ENCODE results near the gene COL6A2. TPM values are rescaled to one million over a fixed set of nuclear protein-coding genes. Genes with fewer than 3 reads are reported as not detected.
"Not testable (repeated sequence)": the region's sequence is repeated elsewhere in the genome, so short reads cannot be mapped to it uniquely, and the experiment has no call there.

Gene COL6A2
- total and polyA plus RNA-seq, 4 donors: 88.8 to 466 (median 185) TPM

DNA sequence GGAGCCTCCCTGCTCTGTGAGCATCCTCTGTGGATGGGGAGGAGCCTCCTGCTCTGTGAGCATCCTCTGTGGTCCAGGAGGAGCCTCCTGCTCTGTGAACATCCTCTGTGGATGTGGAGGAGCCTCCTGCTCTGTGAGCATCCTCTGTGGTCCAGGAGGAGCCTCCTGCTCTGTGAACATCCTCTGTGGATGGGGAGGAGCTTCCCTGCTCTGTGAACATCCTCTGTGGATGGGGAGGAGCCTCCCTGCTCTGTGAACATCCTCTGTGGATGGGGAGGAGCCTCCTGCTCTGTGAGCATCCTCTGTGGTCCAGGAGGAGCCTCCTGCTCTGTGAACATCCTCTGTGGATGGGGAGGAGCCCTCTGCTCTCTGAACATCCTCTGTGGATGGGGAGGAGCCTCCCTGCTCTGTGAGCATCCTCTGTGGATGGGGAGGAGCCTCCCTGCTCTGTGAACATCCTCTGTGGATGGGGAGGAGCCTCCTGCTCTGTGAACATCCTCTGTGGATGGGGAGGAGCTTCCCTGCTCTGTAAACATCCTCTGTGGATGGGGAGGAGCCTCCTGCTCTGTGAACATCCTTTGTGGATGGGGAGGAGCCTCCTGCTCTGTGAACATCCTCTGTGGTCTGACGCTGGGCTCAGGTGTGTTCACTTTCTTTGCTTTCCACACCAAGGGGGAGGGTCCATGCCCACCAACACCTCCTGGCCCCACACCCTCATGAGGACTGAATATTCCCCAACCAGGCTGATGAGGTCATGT is 72.7 kb downstream of the COL6A2 start:
- not testable (repeated sequence) for H3K9me3 ChIP-seq (ENCODE audit: control insufficient read depth, insufficient read depth, low read length); DNase-seq (ENCODE audit: low read depth in 4 of 6, low spot score in 6 of 6); H3K27me3 ChIP-seq (ENCODE audit: control insufficient read depth, insufficient read depth, low read length); H3K36me3 ChIP-seq (ENCODE audit: control insufficient read depth, insufficient read depth, low read length); H3K4me3 ChIP-seq (ENCODE audit: low read depth, low read length); H3K27ac ChIP-seq (ENCODE audit: low read depth, low read length); H3K4me1 ChIP-seq (ENCODE audit: control insufficient read depth, insufficient read depth, low read length)
- whole genome bisulfite sequencing (ENCODE audit: insufficient coverage): no CpG with 5 or more reads among the region's 1 CpG

DNA sequence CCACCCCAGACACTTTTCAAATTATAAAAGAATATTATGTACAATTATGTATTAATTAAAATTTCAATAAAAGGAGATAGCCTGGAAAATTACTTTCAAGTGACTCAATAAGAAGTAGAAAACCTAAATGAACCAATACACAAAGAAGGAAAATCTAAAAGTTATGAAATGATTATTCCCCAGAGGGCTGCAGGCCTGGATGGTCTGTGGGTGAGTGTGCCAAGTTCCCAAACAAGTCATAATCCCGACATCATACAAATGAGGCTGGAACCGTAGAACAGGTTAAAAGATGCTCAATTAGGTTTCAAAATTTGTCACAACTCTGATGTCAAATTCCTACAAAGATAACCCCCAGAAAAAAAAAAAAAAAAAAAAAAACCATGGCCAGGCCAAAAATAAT is 73.7 kb downstream of the COL6A2 start:
- no peaks in the 10 kb centered on the region for H3K4me1 ChIP-seq (ENCODE audit: control insufficient read depth, insufficient read depth, low read length)
- no peak overlapping the region for H3K27ac ChIP-seq (ENCODE audit: low read depth, low read length)
- 80% methylated on average over 1 of the region's 2 CpGs for WGBS (ENCODE audit: insufficient coverage)

DNA sequence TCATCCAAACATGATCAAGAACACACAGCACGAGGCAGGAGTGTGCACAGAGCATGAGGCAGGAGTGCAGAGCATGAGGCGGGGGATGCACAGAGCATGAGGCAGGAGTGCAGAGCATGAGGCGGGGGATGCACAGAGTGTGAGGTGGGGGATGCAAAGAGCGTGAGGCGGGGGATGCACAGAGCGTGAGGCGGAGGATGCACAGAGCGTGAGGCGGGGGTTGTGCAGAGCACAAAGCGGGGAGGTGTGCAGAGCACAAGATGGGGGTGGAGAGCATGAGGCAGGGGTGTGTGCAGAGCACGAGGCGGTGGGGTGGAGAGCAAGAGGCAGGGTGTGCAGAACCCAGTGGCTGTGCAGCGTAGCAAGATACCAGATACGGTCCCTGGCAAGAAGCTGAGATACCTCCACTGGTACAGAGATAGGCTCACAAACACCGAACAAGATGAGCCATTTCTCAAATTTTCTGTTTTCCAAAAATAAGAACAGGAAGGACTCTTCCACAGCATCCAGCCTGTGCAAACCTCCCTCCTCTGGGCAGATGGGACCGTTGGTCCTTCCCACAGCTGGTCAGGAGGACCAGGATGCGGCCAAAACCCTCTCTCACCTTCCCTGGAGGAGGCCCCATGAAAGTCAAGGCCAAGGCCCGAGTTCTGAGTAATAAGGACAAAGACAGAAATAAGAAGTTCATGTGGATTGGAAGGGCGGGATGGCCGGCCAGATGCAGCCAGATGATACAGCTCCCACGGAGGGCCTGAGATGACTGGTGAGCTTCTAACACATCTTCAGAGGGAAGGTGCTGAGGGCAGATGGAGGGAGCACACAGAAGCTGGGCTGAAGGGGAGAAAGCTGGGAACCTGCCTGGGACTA is 74.3 kb downstream of the COL6A2 start:
- Histone ChIP-seq H3K27me3 (ENCODE audit: control insufficient read depth, insufficient read depth, low read length) (no peaks in the 10 kb centered on the region), H3K4me1 (ENCODE audit: control insufficient read depth, insufficient read depth, low read length) (no peaks in the 10 kb centered on the region), H3K9me3 (ENCODE audit: control insufficient read depth, insufficient read depth, low read length) (peaks cover 6% of the 10 kb centered on the region), H3K27ac (ENCODE audit: low read depth, low read length) (no peak overlapping the region), H3K4me3 (ENCODE audit: low read depth, low read length) (no peak overlapping the region), H3K36me3 (ENCODE audit: control insufficient read depth, insufficient read depth, low read length) (peaks cover 9% of the 10 kb centered on the region)
- no peak for DNase-seq (ENCODE audit: low read depth in 4 of 6, low spot score in 6 of 6)
- 86% methylated on average over 18 of the region's 21 CpGs for WGBS (ENCODE audit: insufficient coverage)

More for the DNA sequence above, 73.7 kb downstream of the COL6A2 start:
- no peak for DNase-seq (ENCODE audit: low read depth in 4 of 6, low spot score in 6 of 6)
- Histone ChIP-seq H3K4me3 (ENCODE audit: low read depth, low read length) (no peak overlapping the region), H3K9me3 (ENCODE audit: control insufficient read depth, insufficient read depth, low read length) (peaks cover 6% of the 10 kb centered on the region), H3K27me3 (ENCODE audit: control insufficient read depth, insufficient read depth, low read length) (no peaks in the 10 kb centered on the region), H3K36me3 (ENCODE audit: control insufficient read depth, insufficient read depth, low read length) (peaks cover 9% of the 10 kb centered on the region)

DNA sequence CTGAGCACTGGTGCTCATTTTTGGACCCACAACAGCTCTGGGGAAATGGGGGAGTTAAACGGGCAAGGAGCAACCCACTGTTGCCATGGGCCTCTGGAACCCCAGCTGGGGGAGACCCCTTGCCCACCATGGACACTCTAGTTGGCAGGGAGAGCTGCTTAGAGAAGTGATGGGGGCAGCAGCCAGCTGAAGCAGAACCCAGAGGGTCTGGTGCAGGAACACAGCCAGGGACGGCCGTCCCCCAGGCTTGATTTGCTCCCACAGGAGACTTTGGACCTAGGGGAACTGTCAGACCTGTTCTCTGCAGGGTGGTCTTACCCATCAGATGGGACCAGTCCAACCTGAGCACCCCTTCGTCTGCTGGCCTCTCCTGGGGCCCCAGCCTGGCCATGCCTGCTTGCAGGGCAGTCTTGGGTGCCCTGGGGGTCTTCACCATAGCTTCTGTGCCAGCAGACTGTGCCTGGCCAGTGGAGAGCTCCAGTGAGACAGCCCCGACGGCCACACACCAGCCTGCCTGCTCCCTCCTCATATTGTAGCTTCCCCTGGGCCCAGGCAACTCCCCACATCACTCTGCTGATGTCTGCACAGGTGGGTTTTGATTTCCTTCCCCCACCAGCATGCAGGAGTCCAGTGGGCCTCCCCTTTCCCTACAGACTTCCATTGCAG is 75.1 kb downstream of the COL6A2 start:
- WGBS (ENCODE audit: insufficient coverage): 92% methylated on average over 6 of the region's 6 CpGs
- Histone ChIP-seq H3K27me3 (ENCODE audit: control insufficient read depth, insufficient read depth, low read length) (no peaks in the 10 kb centered on the region), H3K27ac (ENCODE audit: low read depth, low read length) (no peak overlapping the region), H3K36me3 (ENCODE audit: control insufficient read depth, insufficient read depth, low read length) (peaks cover 8% of the 10 kb centered on the region), H3K9me3 (ENCODE audit: control insufficient read depth, insufficient read depth, low read length) (peaks cover 6% of the 10 kb centered on the region), H3K4me3 (ENCODE audit: low read depth, low read length) (no peak overlapping the region), H3K4me1 (ENCODE audit: control insufficient read depth, insufficient read depth, low read length) (no peaks in the 10 kb centered on the region)
- DNase-seq (ENCODE audit: low read depth in 4 of 6, low spot score in 6 of 6): no peak

DNA sequence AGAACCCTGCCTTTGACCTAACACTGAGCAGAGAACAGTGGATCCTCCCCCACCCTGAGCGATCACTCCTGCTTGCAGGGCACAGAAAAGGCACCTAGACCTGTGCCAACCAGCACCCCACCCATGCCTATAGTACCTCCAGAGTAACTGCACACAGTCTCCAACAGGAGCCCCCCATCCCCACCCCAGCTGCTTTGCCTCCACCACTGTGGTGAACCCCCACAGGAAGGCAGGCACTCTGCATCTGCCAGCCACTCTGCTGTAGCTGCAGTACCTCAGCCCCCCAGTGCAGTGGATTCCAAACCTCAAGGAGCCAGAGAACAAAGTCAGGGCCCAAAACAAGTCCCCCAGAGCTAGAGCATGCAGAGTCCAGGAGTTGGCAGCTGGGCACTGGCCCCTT is 75.7 kb downstream of the COL6A2 start:
- Histone ChIP-seq H3K27ac (ENCODE audit: low read depth, low read length) (no peak overlapping the region), H3K27me3 (ENCODE audit: control insufficient read depth, insufficient read depth, low read length) (no peaks in the 10 kb centered on the region), H3K4me1 (ENCODE audit: control insufficient read depth, insufficient read depth, low read length) (no peaks in the 10 kb centered on the region), H3K36me3 (ENCODE audit: control insufficient read depth, insufficient read depth, low read length) (peaks cover 3% of the 10 kb centered on the region), H3K4me3 (ENCODE audit: low read depth, low read length) (no peak overlapping the region), H3K9me3 (ENCODE audit: control insufficient read depth, insufficient read depth, low read length) (peaks cover 6% of the 10 kb centered on the region)
- no peak for DNase-seq (ENCODE audit: low read depth in 4 of 6, low spot score in 6 of 6)
- WGBS (ENCODE audit: insufficient coverage): 100% methylated on average over 1 of the region's 1 CpG

DNA sequence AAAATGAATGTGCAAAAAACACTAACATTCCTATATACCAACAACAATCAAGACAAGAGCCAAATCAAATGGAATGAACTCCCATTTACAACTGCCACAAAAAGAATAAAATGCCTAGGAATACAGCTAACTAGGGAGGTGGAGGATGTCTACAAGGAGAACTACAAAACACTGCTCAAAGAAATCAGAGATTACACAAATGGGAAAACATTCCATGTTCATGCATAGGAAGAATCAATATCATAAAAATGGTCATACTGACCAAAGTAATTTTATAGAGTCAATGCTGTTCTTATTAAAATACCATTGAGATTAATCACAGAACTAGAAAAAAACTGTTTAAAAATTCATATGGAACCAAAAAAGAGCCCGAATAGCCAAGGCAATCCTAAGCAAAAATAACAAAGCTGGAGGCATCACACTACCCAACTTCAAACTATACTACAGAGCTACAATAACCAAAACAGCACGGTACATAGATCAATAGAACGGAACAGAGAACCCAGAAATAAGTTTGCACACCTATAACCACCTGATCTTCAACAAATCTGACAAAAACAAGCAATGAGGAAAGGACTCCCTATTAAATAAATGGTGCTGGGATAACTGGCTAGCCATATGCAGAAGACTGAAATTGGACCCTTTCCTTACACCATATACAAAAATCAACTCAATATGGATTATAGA is 78.7 kb downstream of the COL6A2 start:
- H3K36me3 ChIP-seq (ENCODE audit: control insufficient read depth, insufficient read depth, low read length): peaks cover 22% of the 10 kb centered on the region
- not testable (repeated sequence) for DNase-seq (ENCODE audit: low read depth in 4 of 6, low spot score in 6 of 6); H3K9me3 ChIP-seq (ENCODE audit: control insufficient read depth, insufficient read depth, low read length); H3K27me3 ChIP-seq (ENCODE audit: control insufficient read depth, insufficient read depth, low read length); H3K27ac ChIP-seq (ENCODE audit: low read depth, low read length); H3K4me3 ChIP-seq (ENCODE audit: low read depth, low read length); H3K4me1 ChIP-seq (ENCODE audit: control insufficient read depth, insufficient read depth, low read length)
- no CpG with 5 or more reads among the region's 3 CpGs for WGBS (ENCODE audit: insufficient coverage)

DNA sequence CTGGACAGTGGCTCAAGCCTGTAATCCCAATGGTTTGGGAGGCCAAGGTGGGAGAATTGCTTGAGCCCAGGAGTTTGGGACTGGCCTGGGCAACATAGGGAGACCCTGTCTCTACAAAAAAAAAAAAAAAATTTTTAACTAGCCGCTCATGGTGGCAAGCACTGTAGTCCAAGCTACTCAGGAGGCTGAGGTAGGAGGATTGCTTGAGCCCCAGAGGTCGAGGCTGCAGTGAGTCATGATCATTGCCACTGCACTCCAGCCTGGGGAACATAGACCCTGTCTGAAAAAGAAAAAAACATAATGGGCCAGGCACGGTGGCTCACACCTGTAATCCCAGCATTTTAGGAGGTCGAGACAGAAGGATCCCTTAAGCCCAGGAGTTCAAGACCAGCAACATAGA is 81.0 kb downstream of the COL6A2 start:
- no peak for DNase-seq (ENCODE audit: low read depth in 4 of 6, low spot score in 6 of 6)
- Histone ChIP-seq H3K27ac (ENCODE audit: low read depth, low read length) (no peak overlapping the region), H3K36me3 (ENCODE audit: control insufficient read depth, insufficient read depth, low read length) (peaks cover 35% of the 10 kb centered on the region), H3K27me3 (ENCODE audit: control insufficient read depth, insufficient read depth, low read length) (no peaks in the 10 kb centered on the region), H3K4me1 (ENCODE audit: control insufficient read depth, insufficient read depth, low read length) (peaks cover 11% of the 10 kb centered on the region), H3K9me3 (ENCODE audit: control insufficient read depth, insufficient read depth, low read length) (peaks cover 6% of the 10 kb centered on the region), H3K4me3 (ENCODE audit: low read depth, low read length) (no peak overlapping the region)
- WGBS (ENCODE audit: insufficient coverage): 97% methylated on average over 3 of the region's 4 CpGs

Data from spinal cord (tissue), 10 donors.